ENCODE data around the gene YWHAH.

GRCh38 chr22:31904651-31905050 is 39.7 kb upstream of the YWHAH start:
- TF ChIP-seq CTCF (IDR thresholded peaks at IDR 0.05) (no peak), POLR2AphosphoS5 (IDR thresholded peaks at IDR 0.05) (no peak), POLR2A (IDR thresholded peaks at IDR 0.05) (no peak), EP300 (IDR thresholded peaks at IDR 0.05) (no peak)

Measured in stomach (tissue), 4 donors.